ENCODE measurements around the gene LEMD2.

LEMD2 gene

DNA sequence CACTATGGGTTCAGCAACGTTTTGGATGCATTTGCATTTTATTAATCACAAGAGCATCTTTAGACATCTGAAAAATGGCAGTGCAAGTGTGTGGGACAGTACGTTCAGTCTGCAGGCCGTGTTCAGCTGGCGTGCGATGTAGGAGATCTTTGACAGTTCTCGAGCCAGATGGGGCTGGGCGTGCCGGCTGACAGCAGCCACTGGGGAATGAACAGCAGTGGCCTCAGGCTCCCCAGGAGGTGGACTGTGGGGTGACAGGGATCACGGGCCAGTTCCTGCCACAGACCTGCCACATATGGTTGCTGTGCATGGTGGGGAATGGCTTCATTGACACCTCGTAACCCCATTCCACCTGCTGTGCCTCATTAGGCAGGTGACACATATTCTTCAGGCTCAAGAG is 31.3 kb upstream of the LEMD2 start:
- no peak for DNase-seq (ENCODE audit: extremely low read depth in 1 of 2, low read depth in 1 of 2)

DNA sequence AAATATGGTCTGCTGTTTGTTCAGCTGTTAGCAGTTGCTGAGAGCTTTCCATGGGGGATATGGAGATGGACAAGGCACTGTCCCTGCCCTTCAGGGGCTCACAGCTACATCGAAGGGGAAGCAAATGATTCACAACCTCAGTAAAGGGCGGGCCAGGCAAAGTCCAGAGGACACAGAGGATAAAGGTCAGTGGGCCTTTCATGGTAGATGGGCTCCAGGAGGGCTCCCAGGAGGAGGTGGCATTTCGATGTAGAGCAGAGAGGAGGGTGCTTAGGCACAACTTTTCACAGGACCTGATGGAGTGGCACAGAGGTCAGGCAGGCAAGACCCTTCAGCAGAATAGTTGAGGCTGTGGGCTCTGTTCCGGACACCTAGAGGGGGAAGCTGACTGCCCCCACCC is 30.1 kb upstream of the LEMD2 start:
- DNase-seq (ENCODE audit: extremely low read depth in 1 of 2, low read depth in 1 of 2): no peak

DNA sequence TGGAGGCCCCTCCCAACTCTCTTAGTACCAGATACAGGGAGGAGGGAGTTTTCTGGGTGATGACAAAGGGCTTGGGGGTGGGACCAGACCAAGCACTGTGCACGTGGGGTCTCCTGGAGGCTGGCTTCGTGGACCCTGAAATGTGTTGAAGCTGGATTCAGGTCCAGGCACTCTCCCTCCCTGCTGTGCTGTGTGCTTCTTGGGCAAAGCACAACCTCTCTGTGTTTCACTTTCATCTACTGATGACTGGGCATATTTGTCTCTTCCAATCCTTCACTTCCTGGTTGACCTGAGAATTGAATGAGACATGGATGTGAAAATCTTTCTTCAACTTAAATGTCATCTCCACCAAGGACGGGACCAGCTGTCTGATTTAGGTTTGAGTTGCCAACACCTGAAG is 29.4 kb upstream of the LEMD2 start:
- DNase-seq (ENCODE audit: extremely low read depth in 1 of 2, low read depth in 1 of 2): no peak

DNA sequence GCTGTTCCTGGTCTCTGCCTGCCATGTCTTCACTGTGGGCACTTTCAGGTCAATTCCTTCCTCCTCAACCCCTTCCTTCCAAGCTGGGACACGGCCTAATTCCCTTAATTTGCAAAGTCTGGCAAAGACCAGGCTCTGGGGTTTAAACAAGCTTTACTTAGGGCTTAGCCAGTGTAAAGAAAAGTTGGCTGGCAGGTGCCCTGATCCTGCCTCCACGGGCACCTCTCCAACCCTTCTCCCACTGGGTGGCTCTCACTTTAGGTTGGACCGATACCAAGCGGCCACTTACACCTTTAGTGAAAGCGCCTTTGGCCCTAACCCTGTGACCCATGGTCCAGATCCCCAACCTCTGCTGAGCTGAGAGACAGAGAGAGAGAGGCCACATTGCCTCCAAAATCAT is 28.6 kb upstream of the LEMD2 start:
- no peak for DNase-seq (ENCODE audit: extremely low read depth in 1 of 2, low read depth in 1 of 2)

DNA sequence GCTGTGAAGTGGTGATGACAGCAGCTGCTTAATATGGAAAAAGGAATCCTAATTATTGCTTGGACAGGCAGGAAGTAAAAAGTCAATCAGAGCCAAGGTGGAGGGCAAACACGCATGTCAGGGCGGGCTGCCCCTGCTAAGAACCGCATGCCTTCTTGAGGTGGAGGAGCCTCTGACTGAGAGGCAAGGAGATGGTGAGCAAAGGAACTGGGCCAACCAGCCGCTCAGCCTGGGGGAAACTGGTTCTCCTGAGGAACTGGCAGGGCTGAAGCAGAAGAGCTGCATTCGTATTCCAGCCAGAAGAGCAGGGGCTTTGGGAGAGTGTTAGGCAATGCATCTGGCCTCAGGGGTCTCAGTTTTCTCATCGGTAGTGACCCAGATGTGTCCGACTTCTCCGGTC is 28.0 kb upstream of the LEMD2 start:
- no peak for DNase-seq (ENCODE audit: extremely low read depth in 1 of 2, low read depth in 1 of 2)

DNA sequence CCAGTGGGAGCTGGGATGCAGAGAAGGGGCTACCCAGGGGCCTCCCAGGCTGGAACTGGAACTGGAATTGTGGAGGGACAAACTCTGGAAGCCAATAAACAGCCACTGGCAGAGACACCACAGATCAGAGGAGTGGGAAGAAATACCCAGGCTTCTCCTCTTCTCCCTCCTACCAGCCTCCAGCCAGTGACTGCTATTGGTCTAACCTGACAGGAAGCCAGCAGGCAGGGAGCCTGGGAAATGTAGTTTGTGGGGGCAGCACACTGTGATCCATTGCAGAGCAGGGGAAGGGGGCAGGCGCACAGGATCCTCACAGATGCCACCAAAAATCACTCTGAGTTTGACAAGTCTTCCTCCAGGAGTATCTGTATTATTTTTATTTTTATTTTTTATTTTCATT is 26.9 kb upstream of the LEMD2 start:
- DNase-seq (ENCODE audit: extremely low read depth in 1 of 2, low read depth in 1 of 2): no peak

DNA sequence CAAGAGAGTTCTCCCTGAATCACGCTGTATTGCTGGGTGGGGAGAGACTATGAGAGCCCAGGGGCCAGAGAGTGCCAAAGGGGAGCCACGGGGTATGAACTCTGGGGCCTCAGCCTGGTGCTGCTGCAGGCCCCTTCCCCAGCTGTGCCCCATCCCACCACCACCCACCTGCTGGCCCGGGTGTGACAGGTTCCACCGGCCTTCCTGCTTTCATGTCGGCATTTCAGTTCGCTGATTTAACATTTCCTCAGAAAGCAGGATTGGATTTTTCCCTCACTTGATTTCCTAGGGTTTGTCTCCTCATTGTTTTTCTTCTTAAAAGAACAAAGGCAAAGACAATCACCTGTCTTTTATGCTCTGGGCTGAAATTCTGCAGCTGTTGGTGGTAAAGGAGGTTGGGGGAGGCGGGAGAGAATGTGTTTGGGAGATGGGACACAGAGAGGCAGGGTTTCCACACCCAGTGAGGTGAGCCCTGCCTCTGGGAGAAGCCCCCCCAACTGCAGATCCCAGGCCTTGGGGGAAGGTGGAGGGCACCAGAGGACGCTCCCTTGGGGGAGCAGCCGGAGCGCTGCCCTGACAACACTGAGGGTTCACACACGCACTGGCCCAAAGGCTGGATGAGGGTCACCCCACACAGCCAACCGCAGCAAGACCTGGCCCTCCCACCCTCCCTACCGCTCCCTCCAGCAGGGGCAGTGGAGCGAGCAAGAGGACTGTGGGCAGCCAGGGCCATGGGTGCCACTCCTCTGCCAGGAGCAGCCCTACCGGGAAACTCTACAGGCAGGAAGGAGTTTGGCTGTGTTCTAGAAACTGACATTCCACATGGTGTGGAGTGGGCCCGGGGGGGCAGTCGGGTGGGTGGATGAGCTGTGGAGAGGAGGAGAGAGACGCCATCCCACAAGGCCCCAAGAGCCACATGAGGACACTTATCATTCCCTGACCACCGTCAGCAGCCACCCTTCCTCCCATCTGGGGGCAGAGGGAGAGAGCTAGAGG is 25.4 kb upstream of the LEMD2 start:
- no peak for DNase-seq (ENCODE audit: extremely low read depth in 1 of 2, low read depth in 1 of 2)

DNA sequence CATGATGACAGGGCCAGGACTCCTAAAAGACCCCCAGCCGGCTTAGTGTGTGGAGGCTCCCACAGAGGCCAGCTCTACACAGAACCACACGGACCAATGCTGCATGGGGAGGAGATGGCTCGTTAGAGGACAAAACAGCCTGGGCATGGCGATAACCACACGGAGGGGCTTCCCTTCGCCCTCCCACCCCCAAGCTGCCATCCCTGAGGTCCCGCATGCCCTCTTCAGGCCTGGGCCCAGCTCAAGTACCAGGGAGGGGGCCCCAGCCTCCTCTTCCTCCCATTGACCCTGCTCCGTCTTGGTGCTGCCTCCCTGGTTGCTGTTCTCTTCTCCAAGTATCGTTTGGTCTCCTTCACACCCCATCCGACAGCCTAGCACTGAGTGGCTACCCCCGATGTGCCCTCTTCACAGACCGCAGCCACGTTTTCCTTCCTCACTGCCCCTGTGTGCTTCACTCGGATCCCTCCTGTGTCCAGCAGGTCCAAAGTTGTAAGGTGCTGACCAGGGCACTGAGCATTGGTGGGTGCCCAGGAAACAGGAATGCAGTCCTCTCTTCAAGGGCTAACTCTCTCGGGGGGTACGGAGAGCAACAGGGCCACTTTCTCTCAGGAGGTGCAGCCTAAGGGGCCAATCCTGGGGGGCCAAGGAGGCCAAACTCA is 24.4 kb upstream of the LEMD2 start:
- no peak for DNase-seq (ENCODE audit: extremely low read depth in 1 of 2, low read depth in 1 of 2)

DNA sequence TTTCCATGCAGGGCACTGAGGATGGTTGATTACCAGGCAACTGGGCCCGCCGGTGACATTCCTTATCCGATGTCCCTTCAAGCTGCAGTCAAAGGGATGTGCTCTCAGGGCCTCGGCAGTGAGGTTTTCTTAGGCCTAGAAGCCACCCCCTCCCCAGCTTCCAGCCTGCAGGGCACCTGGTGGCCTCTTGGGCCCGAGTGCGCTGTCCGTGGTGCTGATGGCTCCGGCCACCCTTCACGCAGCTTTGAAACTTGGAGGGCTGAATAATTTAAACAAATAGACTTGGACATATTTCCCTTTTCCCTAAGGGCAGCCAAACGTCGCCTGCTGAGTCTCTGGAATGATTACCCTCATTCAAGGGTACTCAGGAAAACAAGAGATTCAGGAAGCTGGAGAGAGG is 23.7 kb upstream of the LEMD2 start:
- peak in 1 of 2 donors; percentile 17 for DNase-seq (ENCODE audit: extremely low read depth in 1 of 2, low read depth in 1 of 2)

DNA sequence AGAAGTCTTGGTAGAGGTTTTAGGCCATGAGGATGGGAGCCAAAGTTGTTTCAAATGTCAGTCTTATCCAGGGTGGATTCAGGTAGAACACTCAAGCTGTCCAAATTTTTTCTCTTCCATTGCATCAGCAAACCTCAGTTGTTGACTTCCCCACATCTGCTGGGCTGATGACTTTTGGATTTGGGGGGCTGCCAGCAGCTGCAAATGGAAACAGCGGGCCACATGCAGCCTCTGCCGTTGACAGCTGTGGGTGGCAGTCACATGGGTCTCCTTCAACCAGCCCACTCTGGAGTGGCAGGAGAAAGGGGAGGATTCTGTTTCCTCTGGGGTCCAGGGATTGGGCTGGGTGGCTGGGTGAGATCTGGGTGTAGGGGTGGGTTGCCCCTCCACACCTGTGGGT is 20.7 kb upstream of the LEMD2 start:
- no peak for DNase-seq (ENCODE audit: extremely low read depth in 1 of 2, low read depth in 1 of 2)

DNA sequence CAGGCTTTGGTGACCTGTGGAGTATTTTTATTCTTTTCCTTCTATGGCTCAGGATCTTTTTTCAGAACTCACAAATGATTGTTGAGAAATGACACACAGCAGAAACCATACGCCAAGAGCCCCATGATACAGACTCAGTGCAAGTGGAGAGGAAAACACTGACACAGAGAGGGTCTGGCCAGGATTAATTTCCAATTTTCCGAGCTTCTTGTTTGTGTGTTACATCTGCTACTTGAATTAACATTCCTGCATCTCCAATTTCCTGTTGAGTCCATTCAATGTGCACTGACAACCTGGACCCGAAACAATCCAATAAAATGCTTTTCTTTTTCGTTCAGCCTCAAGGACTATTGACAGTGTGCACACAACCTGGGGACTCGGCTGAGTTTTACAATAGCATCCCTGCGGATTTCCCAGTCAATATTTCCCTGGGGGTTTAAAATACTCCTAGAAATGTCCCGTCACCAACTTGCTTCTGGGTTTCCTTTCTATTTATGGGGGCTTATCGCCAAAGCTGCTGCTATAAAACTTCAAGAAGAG is 19.8 kb upstream of the LEMD2 start:
- no peak for DNase-seq (ENCODE audit: extremely low read depth in 1 of 2, low read depth in 1 of 2)

DNA sequence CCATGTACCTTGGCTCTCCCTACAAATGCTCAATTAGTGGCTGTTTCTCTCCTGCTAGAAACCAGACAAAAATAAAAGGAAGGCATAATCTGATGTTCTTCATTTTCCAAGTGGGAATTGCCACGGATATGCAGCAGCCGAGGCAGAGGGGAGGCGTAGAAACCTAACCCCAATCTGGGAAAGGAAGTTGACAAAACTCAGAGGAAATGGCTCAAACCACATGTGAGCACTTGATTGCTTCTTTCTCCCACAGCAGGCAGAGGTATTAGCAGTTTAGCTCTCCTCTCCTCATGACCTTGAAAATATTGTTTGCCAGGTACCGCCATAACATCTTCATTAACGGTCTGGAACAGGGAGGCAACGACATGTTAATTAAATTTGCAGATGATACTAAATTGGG is 18.7 kb upstream of the LEMD2 start:
- DNase-seq (ENCODE audit: extremely low read depth in 1 of 2, low read depth in 1 of 2): no peak

DNA sequence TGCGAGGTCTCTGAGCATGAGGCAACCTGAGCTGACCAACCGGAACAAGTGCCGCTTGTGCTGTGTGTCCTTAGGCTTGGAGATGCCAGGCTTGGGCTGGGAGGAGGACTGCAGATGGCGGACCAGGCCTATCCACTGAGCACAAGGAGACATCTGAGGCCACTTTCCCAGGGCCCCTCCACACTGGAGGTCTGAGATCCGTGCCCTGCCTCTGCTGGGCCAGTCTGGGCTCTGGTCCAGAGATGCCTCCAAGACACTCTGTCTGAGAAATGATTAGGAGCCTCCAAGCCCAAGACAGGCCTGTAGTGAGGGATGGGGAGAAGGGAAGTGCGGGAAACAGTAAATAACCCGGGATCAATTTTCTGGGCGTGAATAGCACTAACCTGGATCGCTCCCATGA is 17.9 kb upstream of the LEMD2 start:
- no peak for DNase-seq (ENCODE audit: extremely low read depth in 1 of 2, low read depth in 1 of 2)

DNA sequence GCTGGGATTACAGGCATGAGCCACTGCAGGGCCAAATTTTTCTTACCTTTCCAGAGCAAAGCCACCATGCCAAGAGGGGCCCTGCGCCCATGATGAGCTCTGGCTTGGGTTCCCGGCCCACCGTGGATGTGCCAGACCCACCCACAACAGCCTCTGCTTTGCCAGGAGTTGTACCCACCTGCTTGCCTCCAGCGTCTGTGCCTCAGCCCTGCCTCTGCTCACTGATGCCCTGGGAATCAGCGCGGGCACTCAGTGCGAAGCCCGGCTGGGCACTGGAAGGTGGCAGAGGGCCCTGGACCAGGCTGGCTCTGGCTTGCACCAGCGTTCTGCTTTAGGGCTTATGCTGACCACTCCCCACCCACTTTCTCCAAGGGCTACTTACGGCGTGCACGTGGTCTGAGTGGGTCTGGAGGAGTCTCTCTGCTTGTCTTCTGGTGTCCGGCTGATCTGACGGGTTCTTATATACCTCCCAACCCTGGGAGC is 14.7 kb upstream of the LEMD2 start, which contains the start of gene MLN:
MLN (minus strand) TSS at position 433 of the 483 bp plus-strand sequence. CDS start 2,840 bp downstream, outside the sequence.
- no peak for DNase-seq (ENCODE audit: extremely low read depth in 1 of 2, low read depth in 1 of 2)

DNA sequence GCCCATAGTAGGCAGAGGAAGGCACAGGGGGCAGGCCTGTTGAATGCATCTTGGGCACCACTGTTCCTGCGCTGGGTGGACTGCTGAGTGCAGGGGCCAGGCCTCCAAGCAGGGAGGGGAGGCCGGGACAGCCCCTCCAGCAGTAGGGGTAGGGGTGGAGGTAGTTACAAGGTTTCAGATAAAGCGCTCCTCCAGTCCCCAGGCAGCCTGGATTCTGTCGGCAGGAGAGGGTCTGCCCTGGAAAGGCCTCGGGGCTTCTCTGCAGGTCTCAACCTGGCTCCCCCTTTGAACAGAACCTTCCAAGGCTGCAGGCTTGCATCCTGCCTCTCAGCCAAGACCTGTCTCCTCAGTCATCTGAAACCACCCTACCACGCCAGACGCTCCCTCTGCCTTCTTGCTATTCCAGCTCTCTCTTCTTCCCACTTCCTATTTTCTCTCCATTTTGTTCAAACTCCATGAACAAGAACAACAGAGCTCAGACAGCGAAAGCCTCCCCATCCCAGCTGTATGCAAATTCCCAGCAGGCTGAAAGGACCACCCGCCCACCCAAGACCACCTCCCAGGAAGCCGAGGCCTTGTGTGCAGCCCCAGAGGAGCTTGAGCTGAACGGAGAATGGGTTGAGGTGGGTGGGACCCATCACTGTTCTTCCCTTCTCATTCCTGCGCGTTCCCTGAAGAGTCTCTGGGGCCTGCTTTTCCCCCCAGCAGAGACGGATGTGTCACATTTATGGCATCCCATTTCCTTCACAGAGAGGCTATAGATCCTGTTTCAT is 13.4 kb upstream of the LEMD2 start:
- DNase-seq (ENCODE audit: extremely low read depth in 1 of 2, low read depth in 1 of 2): no peak

DNA sequence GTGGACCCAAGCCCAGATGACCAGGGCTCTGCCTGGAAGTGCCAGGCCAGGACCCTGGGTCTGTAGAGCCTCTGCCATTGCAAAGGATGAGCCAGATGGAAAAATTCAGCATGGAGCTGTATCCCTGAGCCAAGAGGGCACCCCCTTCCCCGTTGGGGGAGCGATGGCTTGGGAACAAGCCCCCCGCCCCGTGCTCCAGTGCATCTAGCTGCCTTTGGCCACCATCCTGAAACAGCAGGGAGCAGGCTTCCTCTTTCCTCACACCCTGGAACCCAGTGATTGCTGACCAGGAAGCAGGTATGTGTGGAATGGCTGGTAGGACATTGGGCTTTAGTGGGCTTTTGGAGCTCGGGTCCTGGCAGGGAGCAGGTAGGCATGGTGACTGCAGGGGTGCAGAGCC is 12.7 kb upstream of the LEMD2 start:
- no peak for DNase-seq (ENCODE audit: extremely low read depth in 1 of 2, low read depth in 1 of 2)

DNA sequence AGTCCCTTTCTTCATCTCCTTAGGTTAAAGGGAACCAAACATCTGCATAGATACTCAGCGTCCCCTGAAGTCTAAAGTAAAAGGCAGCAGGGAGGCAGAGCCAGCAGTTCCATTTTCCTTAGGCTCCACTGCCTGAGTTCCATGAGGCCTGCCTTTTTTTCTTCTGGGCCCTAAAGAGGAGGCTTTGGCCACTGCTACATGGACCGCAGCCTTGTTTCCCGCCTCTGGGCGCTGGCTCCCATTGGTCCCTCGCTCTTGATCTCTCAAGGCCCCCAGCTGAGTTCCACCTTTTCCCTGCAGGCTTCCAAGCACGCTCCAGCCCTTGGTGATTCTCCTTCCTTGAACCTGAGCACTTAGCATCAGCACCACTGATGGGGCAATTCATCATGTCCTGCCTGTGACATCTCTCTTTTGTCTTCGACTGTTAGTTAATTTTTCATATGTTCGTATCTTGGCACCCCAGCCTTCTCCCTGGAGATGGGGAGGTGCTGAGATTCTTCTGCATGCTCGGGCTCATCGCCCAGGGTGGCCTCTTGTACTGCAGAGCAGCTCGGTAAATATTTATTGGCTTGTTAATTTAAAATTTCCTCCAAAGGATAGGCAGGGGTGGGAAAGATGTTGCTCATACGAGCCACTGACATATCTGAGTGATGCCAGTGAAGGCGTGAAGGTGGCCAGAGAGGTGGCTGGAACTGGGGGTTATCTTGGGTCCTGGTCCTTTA is 11.5 kb upstream of the LEMD2 start:
- no peak for DNase-seq (ENCODE audit: extremely low read depth in 1 of 2, low read depth in 1 of 2)

DNA sequence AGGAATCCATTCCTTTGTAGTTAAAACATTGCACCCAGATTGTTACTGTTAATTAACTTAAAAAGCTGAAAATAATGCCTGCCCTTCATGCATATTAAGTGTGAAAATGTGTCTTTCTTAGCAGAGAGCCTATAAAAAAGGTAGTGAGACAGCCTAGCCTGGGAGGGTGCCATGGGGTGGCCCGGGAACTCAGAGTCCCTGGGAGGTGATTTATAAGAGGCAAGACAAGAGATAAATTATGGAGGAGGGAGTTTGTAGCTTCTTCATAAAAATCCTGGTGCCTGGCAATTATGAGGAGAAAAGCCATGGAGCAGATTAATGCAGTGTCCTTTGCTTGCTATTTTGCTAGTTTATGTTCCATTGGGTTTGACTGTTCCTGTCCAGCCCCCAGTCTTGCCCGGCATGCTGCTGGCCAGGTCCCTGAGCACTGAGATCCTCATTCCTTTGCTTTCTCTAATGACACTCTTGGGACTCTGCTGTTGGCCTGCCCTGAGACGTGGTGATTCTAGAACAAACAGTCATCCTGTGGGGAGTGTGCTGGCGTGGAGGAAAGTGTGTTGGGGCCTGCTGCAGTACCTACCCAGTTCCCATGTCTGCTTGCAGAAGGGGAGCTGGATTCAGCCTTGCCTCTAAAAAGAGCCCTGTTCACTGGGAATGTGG is 10.7 kb upstream of the LEMD2 start:
- DNase-seq (ENCODE audit: extremely low read depth in 1 of 2, low read depth in 1 of 2): no peak

DNA sequence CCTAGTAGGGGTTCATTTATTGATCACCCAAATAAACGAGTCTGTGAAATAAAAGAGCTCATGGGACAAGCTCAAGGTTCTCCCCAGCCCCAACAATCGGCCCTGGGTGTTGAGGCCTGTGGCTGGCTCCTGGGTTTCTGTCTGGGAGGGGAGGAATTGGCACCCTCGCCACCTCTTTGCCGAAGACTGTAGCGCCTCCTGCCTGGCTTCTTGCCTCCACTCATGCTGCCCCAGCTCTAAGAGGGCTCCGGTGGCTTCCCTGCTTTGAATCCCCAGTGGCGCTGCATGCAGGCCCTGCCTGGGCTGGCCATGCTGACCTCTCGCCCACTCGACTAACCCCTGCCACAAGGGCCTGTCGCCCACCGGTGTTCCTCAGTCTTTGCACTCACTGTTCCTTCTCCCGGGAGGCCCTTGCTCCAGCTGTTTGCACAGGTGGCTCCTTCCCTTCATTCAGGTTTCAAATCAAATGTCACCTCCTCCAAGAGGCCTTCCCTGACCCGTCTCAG is 9.5 kb upstream of the LEMD2 start:
- DNase-seq (ENCODE audit: extremely low read depth in 1 of 2, low read depth in 1 of 2): no peak
